T-helper 1 cell (primary cell): ENCODE measurements around the gene TEX10.
"Not testable (repeated sequence)": the region's sequence is repeated elsewhere in the genome, so short reads cannot be mapped to it uniquely, and the experiment has no call there.

Source experiments
- DNase-seq, 5 donors: peaks; one replicate each; pipeline ENCODE4 v3.0.0-alpha.2; 2012 to 2020
- total RNA-seq, 4 donors: gene quantifications; one replicate each; lab custom pipeline; 2026; lab: John Stamatoyannopoulos, UW

TEX10 gene
- 22.2 to 37.4 (median 29.9) reads per million in 4 donors for total RNA-seq

GRCh38 chr9:100352727-100353505, at the start of gene TEX10:
TSS of gene TEX10 (minus strand) at chr9:100352942. CDS start at chr9:100349363, 3,579 bp downstream.
- peak; percentile 72 to 91 (median 81) for DNase-seq

DNA sequence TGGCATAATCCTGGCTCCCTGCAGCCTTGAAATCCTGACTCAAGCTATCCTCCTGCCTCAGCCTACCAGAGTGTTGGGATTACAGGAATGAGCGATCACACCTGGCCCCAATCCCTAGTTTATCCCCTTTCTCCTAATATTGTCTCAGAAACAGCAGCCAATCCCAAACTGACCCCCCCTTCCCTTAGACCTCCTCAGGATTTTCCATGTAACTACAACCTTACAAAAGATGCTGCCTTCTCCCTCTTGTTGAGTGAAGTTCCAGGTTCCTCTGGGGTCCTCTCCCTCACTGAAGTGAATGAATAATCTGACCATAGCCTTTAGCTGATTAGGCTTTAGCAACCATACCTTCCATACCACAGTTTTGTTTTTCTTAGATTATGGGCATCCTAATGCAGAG, 48.3 kb upstream of the TEX10 start:
- DNase-seq: no peak

GRCh38 chr9:100397529-100398266, 45.0 kb upstream of the TEX10 start:
- no peak for DNase-seq

DNA sequence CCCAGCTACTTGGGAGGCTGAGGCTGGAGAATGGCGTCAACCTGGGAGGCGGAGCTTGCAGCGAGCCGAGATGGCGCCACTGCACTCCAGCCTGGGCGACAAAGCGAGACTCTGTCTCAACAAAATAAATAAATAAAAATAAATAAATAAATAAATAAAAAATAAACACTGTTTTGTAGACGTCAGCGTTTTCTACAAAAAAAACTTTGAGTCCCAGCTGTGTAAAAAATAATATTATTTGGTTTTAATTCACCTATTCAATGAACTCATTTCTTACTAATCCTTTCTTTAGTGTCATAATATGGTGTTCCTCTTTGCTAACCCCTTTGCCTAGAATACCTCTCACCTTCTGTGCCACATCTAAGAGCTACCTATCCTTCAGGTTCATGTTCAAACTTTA, 44.0 kb upstream of the TEX10 start:
- no peak for DNase-seq

GRCh38 chr9:100394816-100395215, 42.1 kb upstream of the TEX10 start:
- no peak for DNase-seq

- DNase-seq: no peak
Observed at GRCh38 chr9:100394032-100394695, 41.4 kb upstream of the TEX10 start.

DNA sequence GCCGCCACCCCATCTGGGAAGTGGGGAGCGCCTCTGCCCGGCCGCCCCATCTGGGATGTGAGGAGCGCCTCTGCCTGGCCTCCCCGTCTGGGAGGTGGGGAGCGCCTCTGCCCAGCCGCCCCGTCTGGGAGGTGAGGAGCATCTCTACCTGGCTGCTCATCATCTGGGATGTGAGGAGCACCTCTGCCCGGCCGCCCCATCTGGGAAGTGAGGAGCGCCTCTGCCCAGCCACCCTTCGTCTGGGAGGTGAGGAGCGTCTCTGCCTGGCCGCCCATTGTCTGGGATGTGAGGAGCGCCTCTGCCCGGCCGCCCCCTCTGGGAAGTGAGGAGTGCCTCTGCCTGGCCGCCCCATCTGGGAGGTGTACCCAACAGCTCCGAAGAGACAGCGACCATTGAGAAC, 40.2 kb upstream of the TEX10 start:
- DNase-seq: not testable (repeated sequence)

DNA sequence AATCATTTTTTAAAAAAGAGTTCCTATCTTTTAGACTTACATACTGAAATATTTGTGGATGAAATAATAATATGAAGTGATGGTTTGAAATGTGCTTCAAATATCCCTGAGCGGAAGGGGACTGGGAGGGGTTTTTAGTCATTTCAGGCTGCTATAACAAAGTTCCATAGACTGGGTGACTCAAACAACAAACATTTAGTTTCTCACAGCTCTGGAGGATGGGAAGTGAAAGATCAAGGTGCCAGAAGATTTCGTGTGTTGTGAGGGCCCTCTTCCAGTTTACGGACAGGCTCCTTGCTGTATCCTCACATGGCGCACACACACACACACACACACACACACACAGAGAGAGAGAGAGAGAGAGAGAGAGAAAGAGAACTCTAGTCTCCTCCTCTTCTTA, 27.1 kb upstream of the TEX10 start:
- DNase-seq: no peak

DNA sequence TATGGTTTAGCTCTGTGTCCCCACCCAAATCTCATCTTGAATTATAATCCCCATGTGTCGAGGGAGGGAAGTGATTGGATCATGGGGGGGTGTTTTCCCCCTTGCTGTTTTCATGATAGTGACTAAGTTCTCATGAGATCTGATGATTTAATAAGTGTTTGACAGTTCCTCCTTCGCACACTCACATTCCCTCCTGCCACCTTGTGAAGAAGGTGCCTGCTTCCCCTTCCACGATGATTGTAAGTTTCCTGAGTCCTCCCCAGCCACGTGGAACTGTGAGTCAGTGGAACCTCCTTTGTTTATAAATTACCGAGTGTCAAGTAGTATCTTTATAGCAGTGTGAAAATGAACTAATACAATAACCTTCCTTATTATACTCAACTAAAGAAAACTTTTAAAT, 24.3 kb upstream of the TEX10 start:
- no peak for DNase-seq

GRCh38 chr9:100375658-100376057, 22.9 kb upstream of the TEX10 start:
- DNase-seq: no peak

DNA sequence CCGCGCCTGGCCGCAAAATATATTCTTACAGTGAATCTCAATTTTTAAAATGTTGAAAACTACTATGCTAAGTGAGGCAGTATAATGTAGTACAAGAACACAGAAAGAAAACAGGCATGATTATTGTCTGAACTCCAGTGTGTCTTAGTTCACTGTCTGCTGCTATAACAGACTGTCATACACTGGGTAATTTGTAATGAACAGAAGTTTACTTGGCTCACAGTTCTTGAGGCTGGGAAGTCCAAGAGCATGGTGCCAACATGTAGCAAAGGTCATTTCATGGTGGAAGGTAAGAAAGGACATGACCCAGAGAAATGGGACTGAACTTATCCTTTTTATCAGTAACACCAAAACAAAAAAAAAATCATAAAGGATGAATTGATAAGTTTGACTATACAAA, 19.9 kb upstream of the TEX10 start:
- no peak for DNase-seq

DNA sequence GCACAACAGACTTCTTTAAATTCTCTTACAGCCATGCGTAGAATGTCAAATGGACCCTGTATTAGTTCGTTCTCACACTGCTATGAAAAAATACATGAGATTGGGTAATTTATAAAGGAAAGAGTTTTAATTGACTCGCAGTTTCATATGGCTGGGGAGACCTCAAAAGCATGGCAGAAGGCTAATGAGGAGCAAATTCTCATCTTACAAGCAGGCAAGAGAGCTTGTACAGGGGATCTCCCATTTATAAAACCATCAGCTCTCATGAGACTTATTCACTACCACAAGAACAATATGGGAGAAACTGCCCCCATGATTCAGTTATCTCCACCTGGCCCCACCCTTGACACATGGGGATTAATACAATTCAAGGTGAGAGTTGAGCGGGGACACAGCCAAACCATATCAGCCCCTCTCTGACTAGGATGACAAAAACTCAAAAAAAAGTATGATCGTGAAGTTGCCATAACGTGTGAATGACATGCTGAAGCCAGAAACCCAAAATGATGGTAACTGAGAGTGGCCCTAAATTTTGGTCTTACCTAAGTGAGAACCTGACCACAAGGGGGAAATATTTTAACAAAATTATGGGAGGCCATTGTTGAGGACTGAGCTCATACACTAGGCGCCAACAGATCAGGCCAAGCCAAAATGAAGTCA, 17.5 kb upstream of the TEX10 start:
- no peak for DNase-seq

- DNase-seq: no peak
Observed at GRCh38 chr9:100368672-100369071, 15.9 kb upstream of the TEX10 start.

DNA sequence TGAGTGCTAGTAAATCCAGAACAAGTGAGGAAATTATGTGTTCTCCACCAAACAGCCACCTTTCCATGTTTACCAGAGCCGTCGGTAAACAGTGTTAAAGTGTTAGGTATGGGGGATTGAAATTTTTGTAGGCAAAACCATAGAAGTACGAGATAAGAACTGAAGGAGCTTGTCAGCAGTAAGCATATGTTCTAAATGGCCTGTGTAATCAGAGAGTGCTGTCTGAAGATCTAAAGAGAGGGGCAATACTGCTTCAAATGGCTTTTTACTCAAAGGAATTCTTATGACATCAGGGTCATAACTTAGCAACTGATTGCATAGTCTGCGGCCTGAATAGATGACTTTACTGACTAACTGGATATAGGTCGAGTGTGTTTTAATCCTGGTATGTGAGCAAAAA, 13.4 kb upstream of the TEX10 start:
- DNase-seq: no peak

GRCh38 chr9:100364013-100364412, 11.3 kb upstream of the TEX10 start:
- no peak for DNase-seq

DNA sequence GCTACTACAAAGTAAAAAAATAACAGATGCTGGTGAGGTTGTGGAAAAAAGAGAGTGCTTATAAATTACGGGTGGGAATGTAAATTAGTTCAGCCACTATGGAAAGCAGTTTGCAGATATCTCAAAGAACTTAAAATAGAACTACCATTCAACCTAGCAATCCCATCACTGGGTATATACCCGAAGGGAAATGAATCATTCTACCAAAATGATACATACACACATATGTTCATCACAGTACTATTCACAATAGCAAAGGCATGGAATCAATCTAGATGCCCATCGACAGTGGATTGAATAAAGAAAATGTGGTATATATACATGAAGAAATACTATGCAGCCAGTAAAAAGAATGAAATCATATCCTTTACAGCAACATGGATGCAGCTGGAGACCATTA, 6.3 kb upstream of the TEX10 start:
- no peak for DNase-seq

GRCh38 chr9:100357501-100357900, 4.8 kb upstream of the TEX10 start:
- no peak for DNase-seq

GRCh38 chr9:100355561-100355960, 2.8 kb upstream of the TEX10 start:
- peak in 1 of 5 donors; percentile 21 for DNase-seq

DNA sequence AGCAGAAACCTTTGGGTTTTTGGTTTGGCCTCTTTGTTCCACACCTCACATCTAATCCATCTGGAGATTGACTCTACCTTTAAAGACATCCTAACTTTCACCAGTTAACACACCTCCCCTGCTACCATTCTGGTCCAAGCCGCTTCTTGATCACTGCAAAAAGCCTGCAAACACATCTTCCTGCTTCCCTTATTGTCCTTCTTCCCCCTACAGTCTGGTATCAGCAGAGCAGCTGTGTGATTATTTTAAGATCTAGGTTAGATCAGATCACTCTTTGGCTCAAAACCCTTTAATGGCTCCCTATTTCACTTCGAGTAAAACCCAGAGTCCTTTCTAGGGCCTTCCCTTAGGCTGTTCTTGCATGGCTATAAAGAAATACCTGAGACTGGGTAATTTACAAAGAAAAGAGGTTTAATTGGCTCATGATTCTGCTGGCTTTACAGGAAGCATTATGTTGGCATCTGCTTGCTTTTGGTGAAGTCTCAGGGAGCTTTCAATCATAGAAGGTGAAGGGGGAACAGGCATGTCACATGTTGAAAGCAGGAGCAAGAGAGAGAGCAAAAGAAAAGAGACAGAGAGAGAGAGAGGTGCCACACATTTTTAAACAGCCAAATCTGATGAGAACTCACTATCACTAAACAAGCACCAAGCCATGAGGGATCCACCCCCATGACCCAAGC, 1.5 kb upstream of the TEX10 start:
- DNase-seq: no peak

DNA sequence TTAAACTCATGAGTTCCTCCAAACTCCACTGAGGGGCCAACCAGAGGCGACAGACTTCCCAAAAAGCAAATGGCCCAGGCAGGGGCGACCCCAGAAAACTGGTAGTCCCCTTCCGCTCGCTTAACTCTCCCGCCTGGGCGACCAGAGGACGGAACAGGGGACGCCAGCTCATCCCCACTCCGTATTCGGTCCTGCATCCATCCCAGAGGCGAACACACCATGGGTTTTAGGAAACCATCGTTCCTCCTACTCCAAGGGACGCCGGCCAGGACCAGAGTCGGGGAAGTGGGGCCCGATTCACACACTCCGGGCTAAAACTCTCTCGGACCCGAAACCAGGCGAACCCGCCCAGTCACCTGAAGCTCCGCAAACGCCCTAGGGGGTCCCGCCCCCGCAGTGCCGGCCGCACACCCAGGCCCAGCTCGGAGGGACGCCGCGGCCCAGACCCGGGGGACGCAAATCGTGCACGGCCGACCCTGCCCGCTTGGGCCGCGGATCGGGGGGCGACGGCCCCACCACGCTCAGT, 478 bp downstream of the TEX10 start:
- DNase-seq: peak in 4 of 5 donors; percentile 7 to 16 (median 9)

GRCh38 chr9:100351508-100351907, 1.2 kb downstream of the TEX10 start:
- no peak for DNase-seq

DNA sequence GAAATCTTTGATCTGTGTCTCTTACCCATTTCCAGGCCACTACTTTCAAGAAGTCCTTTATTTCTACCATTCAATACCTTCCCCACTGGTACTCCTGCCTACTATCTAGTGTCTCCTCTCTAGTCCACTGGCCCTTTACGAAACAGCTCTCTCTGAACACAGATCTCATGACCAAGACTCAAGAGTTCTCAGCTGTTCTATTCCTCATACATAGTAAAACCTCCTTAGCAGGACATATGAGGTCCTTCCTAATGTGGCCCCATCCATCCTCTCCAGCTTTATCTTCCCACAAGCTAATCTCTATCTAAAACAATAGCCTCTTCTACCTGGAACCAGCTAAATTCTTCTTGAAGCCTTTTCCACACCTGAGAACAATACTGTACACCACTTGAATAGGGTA, 2.6 kb downstream of the TEX10 start:
- DNase-seq: no peak
